Measurements from ENCODE around the gene RANBP9. TPM values are rescaled to one million over a fixed set of nuclear protein-coding genes. Genes with fewer than 3 reads are reported as not detected.

The RANBP9 gene
- total and polyA plus RNA-seq, 9 of the 15 experiments (the other 6 are each of a cell fraction or from before 2014, with no cell fraction given): 27.5 to 130 (median 61.5) TPM

DNA sequence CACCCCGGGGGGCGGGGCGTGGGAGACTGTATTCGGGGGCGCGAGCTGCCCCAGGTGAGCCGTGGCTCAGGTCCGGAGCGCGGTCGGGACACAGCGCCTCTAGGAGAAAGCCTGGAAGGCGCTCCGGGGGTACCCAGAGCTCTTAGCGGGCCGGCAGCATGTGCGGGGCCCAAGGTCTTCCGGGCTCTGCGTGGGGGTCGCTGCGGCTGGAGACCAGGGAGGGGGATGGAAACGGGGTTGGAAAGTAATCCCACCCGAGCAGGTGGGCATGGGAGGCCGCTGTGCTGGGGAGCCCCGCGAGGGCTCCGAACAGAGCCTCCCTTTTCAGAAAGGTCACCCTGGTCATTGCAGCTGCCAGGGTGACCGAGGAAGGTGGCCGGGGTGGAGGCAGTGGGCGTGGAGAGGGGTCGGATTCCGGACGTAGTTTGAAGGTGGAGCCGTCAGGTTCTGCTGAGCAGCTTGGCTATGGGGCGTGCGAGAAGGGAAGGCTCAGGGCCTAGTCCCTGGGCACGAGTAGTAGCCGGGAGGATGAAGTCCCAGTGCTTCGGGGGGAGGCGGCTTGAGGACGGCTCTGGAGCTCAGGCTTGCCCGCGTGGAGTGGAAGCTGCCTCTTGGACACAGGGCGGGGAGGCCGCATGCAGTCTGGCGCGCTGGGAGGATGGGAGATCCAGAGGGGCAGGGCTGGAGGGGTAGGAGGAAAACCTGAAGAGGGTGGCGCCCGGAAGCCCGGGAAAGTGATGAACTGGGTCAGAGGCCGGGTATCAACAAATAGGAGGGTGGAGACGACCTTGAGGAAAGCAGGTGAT is 136.9 kb downstream of the RANBP9 start, which contains the start of gene SIRT5 (continued):
- TF ChIP-seq ILF3 (IDR thresholded peaks at IDR 0.05; ENCODE audit: borderline replicate concordance) (no peak; the same call in 1 of the 2 replicates), TCFL5 (CRISPR knock-in tag; conservative IDR thresholded peaks at IDR 0.05) (no peak), RBM14 (IDR thresholded peaks at IDR 0.05; ENCODE audit: borderline replicate concordance, insufficient read depth, low read depth, low read length) (no peak), E2F3 (CRISPR knock-in tag; IDR thresholded peaks at IDR 0.05) (no peak), ZNF311 (CRISPR knock-in tag; IDR thresholded peaks at IDR 0.05) (peak; percentile 72), NFYB (IDR thresholded peaks at IDR 0.05; ENCODE audit: extremely low read depth, insufficient read length) (no peak), TEAD4 (IDR thresholded peaks at IDR 0.05; ENCODE audit: low read length) (no peak; the same call in 1 of the 2 replicates), TEAD4 (CRISPR knock-in tag; IDR thresholded peaks at IDR 0.05; ENCODE audit: borderline replicate concordance) (no peak)
- TF ChIP-seq, protein P1, sequence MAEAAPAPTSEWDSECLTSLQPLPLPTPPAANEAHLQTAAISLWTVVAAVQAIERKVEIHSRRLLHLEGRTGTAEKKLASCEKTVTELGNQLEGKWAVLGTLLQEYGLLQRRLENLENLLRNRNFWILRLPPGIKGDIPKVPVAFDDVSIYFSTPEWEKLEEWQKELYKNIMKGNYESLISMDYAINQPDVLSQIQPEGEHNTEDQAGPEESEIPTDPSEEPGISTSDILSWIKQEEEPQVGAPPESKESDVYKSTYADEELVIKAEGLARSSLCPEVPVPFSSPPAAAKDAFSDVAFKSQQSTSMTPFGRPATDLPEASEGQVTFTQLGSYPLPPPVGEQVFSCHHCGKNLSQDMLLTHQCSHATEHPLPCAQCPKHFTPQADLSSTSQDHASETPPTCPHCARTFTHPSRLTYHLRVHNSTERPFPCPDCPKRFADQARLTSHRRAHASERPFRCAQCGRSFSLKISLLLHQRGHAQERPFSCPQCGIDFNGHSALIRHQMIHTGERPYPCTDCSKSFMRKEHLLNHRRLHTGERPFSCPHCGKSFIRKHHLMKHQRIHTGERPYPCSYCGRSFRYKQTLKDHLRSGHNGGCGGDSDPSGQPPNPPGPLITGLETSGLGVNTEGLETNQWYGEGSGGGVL (CRISPR knock-in tag; IDR thresholded peaks at IDR 0.05): no peak
- TF ChIP-seq, protein P2, sequence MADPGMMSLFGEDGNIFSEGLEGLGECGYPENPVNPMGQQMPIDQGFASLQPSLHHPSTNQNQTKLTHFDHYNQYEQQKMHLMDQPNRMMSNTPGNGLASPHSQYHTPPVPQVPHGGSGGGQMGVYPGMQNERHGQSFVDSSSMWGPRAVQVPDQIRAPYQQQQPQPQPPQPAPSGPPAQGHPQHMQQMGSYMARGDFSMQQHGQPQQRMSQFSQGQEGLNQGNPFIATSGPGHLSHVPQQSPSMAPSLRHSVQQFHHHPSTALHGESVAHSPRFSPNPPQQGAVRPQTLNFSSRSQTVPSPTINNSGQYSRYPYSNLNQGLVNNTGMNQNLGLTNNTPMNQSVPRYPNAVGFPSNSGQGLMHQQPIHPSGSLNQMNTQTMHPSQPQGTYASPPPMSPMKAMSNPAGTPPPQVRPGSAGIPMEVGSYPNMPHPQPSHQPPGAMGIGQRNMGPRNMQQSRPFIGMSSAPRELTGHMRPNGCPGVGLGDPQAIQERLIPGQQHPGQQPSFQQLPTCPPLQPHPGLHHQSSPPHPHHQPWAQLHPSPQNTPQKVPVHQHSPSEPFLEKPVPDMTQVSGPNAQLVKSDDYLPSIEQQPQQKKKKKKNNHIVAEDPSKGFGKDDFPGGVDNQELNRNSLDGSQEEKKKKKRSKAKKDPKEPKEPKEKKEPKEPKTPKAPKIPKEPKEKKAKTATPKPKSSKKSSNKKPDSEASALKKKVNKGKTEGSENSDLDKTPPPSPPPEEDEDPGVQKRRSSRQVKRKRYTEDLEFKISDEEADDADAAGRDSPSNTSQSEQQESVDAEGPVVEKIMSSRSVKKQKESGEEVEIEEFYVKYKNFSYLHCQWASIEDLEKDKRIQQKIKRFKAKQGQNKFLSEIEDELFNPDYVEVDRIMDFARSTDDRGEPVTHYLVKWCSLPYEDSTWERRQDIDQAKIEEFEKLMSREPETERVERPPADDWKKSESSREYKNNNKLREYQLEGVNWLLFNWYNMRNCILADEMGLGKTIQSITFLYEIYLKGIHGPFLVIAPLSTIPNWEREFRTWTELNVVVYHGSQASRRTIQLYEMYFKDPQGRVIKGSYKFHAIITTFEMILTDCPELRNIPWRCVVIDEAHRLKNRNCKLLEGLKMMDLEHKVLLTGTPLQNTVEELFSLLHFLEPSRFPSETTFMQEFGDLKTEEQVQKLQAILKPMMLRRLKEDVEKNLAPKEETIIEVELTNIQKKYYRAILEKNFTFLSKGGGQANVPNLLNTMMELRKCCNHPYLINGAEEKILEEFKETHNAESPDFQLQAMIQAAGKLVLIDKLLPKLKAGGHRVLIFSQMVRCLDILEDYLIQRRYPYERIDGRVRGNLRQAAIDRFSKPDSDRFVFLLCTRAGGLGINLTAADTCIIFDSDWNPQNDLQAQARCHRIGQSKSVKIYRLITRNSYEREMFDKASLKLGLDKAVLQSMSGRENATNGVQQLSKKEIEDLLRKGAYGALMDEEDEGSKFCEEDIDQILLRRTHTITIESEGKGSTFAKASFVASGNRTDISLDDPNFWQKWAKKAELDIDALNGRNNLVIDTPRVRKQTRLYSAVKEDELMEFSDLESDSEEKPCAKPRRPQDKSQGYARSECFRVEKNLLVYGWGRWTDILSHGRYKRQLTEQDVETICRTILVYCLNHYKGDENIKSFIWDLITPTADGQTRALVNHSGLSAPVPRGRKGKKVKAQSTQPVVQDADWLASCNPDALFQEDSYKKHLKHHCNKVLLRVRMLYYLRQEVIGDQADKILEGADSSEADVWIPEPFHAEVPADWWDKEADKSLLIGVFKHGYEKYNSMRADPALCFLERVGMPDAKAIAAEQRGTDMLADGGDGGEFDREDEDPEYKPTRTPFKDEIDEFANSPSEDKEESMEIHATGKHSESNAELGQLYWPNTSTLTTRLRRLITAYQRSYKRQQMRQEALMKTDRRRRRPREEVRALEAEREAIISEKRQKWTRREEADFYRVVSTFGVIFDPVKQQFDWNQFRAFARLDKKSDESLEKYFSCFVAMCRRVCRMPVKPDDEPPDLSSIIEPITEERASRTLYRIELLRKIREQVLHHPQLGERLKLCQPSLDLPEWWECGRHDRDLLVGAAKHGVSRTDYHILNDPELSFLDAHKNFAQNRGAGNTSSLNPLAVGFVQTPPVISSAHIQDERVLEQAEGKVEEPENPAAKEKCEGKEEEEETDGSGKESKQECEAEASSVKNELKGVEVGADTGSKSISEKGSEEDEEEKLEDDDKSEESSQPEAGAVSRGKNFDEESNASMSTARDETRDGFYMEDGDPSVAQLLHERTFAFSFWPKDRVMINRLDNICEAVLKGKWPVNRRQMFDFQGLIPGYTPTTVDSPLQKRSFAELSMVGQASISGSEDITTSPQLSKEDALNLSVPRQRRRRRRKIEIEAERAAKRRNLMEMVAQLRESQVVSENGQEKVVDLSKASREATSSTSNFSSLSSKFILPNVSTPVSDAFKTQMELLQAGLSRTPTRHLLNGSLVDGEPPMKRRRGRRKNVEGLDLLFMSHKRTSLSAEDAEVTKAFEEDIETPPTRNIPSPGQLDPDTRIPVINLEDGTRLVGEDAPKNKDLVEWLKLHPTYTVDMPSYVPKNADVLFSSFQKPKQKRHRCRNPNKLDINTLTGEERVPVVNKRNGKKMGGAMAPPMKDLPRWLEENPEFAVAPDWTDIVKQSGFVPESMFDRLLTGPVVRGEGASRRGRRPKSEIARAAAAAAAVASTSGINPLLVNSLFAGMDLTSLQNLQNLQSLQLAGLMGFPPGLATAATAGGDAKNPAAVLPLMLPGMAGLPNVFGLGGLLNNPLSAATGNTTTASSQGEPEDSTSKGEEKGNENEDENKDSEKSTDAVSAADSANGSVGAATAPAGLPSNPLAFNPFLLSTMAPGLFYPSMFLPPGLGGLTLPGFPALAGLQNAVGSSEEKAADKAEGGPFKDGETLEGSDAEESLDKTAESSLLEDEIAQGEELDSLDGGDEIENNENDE (IDR thresholded peaks at IDR 0.05; ENCODE audit: low read depth, low read length): no peak
- TF ChIP-seq, protein P3, sequence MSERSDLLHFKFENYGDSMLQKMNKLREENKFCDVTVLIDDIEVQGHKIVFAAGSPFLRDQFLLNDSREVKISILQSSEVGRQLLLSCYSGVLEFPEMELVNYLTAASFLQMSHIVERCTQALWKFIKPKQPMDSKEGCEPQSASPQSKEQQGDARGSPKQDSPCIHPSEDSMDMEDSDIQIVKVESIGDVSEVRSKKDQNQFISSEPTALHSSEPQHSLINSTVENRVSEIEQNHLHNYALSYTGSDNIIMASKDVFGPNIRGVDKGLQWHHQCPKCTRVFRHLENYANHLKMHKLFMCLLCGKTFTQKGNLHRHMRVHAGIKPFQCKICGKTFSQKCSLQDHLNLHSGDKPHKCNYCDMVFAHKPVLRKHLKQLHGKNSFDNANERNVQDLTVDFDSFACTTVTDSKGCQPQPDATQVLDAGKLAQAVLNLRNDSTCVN (CRISPR knock-in tag; IDR thresholded peaks at IDR 0.05): no peak

All from K562 (cell line).